NCI-H2227 (cell line): ENCODE results near the gene PES1.
"Not testable (repeated sequence)": the region's sequence is repeated elsewhere in the genome, so short reads cannot be mapped to it uniquely, and the experiment has no call there.

Source experiments
- DNase-seq: peaks from one replicate; lab custom pipeline; 2025; ENCODE audit not compliant: unreplicated experiment; lab: John Stamatoyannopoulos, UW

Gene PES1

GRCh38 chr22:30556388-30556787, 35.3 kb downstream of the PES1 start:
- no peak for DNase-seq

GRCh38 chr22:30555282-30556210, 36.2 kb downstream of the PES1 start:
- DNase-seq: no peak

- DNase-seq: no peak
Observed at GRCh38 chr22:30553971-30554370, 37.7 kb downstream of the PES1 start.

GRCh38 chr22:30552719-30553118, 39.0 kb downstream of the PES1 start:
- no peak for DNase-seq

- not testable (repeated sequence) for DNase-seq
Observed at GRCh38 chr22:30551813-30552212, 39.9 kb downstream of the PES1 start.

GRCh38 chr22:30547188-30547587, 44.5 kb downstream of the PES1 start:
- DNase-seq: no peak

- DNase-seq: no peak
Observed at GRCh38 chr22:30546616-30547015, 45.1 kb downstream of the PES1 start, which contains the start of gene SEC14L6. SEC14L6 (minus strand) TSS chr22:30546741; CDS start chr22:30546682, 59 bp downstream.

GRCh38 chr22:30542811-30543188, 48.9 kb downstream of the PES1 start:
- DNase-seq: no peak

- DNase-seq: no peak
Observed at GRCh38 chr22:30541961-30542810, 49.5 kb downstream of the PES1 start.

GRCh38 chr22:30541511-30541910, 50.2 kb downstream of the PES1 start:
- DNase-seq: not testable (repeated sequence)

- no peak for DNase-seq
Observed at GRCh38 chr22:30539368-30539767, 52.3 kb downstream of the PES1 start.

GRCh38 chr22:30538280-30538679, 53.4 kb downstream of the PES1 start:
- no peak for DNase-seq

- no peak for DNase-seq
Observed at GRCh38 chr22:30537083-30537731, 54.5 kb downstream of the PES1 start.

GRCh38 chr22:30535182-30535581, 56.5 kb downstream of the PES1 start:
- DNase-seq: no peak

GRCh38 chr22:30531651-30532608, 59.8 kb downstream of the PES1 start:
- no peak for DNase-seq

- DNase-seq: no peak
Observed at GRCh38 chr22:30526656-30527055, 65.1 kb downstream of the PES1 start.
